ENCODE measurements around the gene GLRX3. TPM values are rescaled to one million over a fixed set of nuclear protein-coding genes. Genes with fewer than 3 reads are reported as not detected.

Gene GLRX3
- total and polyA plus RNA-seq, 10 of the 15 experiments (the other 5 are each of a cell fraction or from before 2014, with no cell fraction given): 94.7 to 209 (median 131) TPM

GRCh38 chr10:130167707-130168106 is 31.5 kb downstream of the GLRX3 start (continued):
- no peak for TF ChIP-seq CBX5 (IDR thresholded peaks at IDR 0.05; ENCODE audit: low read depth)
- no peak for TF ChIP-seq RFX5 (IDR thresholded peaks at IDR 0.05; ENCODE audit: low read depth, low read length)
- TF ChIP-seq FOS (IDR thresholded peaks at IDR 0.05; ENCODE audit: borderline replicate concordance, extremely low read depth, insufficient read length): no peak
- no peak for TF ChIP-seq MEF2B (IDR thresholded peaks at IDR 0.05; ENCODE audit: partially characterized antibody, poor library complexity, severe bottlenecking)
- TF ChIP-seq CHD4 (IDR thresholded peaks at IDR 0.05): no peak
- no peak for TF ChIP-seq BCL11A (IDR thresholded peaks at IDR 0.05; ENCODE audit: low read depth, low read length)
- TF ChIP-seq ZNF274 (IDR thresholded peaks at IDR 0.05; ENCODE audit: insufficient read depth, insufficient read length): no peak
- TF ChIP-seq, protein P1, sequence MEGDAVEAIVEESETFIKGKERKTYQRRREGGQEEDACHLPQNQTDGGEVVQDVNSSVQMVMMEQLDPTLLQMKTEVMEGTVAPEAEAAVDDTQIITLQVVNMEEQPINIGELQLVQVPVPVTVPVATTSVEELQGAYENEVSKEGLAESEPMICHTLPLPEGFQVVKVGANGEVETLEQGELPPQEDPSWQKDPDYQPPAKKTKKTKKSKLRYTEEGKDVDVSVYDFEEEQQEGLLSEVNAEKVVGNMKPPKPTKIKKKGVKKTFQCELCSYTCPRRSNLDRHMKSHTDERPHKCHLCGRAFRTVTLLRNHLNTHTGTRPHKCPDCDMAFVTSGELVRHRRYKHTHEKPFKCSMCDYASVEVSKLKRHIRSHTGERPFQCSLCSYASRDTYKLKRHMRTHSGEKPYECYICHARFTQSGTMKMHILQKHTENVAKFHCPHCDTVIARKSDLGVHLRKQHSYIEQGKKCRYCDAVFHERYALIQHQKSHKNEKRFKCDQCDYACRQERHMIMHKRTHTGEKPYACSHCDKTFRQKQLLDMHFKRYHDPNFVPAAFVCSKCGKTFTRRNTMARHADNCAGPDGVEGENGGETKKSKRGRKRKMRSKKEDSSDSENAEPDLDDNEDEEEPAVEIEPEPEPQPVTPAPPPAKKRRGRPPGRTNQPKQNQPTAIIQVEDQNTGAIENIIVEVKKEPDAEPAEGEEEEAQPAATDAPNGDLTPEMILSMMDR (IDR thresholded peaks at IDR 0.05 in 2 of 3, conservative IDR thresholded peaks at IDR 0.05 in 1 of 3; ENCODE audit: control insufficient read depth in 2 of 3, extremely low read depth in 1 of 3, insufficient read depth in 1 of 3, low read depth in 3 of 3, low read length in 3 of 3): no peak
- TF ChIP-seq SMC3 (IDR thresholded peaks at IDR 0.05; ENCODE audit: borderline replicate concordance, low read length): no peak

GRCh38 chr10:130169136-130169859 is 33.1 kb downstream of the GLRX3 start:
- H3K27ac ChIP-seq (ENCODE audit: control insufficient read depth, insufficient read depth): no peak overlapping the region
- BruUV-seq (replicated peaks): no TSS peak
- no peak for ATAC-seq
- WGBS (ENCODE audit: insufficient coverage, insufficient replicate concordance, low lambda C conversion rate, missing lambda C conversion rate): 89% methylated on average over 9 of the region's 9 CpGs
- in situ Hi-C loops (cut with MboI) (no loop called here), intact Hi-C loops (cut with micrococcal nuclease; ENCODE audit: unreplicated experiment) (no loop called here)
- FAIRE-seq: no peak
- H3K4me3 ChIP-seq: no peak overlapping the region
- no peak overlapping the region for H3K4me2 ChIP-seq (ENCODE audit: control insufficient read depth, insufficient read depth)
- H3K9ac ChIP-seq (ENCODE audit: control insufficient read depth, insufficient read depth, low read length): no peak overlapping the region
- POLR2A ChIA-PET: no interaction called here
- H3K27me3 ChIP-seq (replicated peaks in 1 of 2; ENCODE audit: control insufficient read depth in 2 of 2, insufficient read depth in 2 of 2, low read length in 1 of 2): no peaks in the 10 kb centered on the region
- RAD21 ChIA-PET (ENCODE audit: unreplicated experiment): no interaction called here
- H3K4me1 ChIP-seq (ENCODE audit: control insufficient read depth, insufficient read depth, low read length): 0 out of 2 replicates have a peak, but pooled peaks cover 2% of the 10 kb centered on the region
- H3K36me3 ChIP-seq (ENCODE audit: control insufficient read depth in 2 of 2, insufficient read depth in 2 of 2, low read length in 1 of 2): peaks cover 4 to 21% of the 10 kb centered on the region in 2 experiments
- H2AFZ ChIP-seq (ENCODE audit: control insufficient read depth, low read depth, low read length): no peak overlapping the region
- no peaks in the 10 kb centered on the region for H4K20me1 ChIP-seq (ENCODE audit: control insufficient read depth, insufficient read depth)
- no peaks in the 10 kb centered on the region for H3K79me2 ChIP-seq (ENCODE audit: control insufficient read depth, insufficient read depth, low read length)
- no peak for DNase-seq (ENCODE audit: low read depth, low spot score)
- CTCF ChIA-PET: interaction anchor here (1.2 kb wide), 1 partner anchor 16 kb away, joined by 3 read pairs; no protein-coding TSS in a partner anchor
- no peaks in the 10 kb centered on the region for H3K9me3 ChIP-seq (replicated peaks; ENCODE audit: control insufficient read depth, insufficient read depth, low read length)
- SMC1A ChIA-PET (ENCODE audit: uncharacterized antibody, unreplicated experiment): no interaction called here
- TF ChIP-seq, protein P2, sequence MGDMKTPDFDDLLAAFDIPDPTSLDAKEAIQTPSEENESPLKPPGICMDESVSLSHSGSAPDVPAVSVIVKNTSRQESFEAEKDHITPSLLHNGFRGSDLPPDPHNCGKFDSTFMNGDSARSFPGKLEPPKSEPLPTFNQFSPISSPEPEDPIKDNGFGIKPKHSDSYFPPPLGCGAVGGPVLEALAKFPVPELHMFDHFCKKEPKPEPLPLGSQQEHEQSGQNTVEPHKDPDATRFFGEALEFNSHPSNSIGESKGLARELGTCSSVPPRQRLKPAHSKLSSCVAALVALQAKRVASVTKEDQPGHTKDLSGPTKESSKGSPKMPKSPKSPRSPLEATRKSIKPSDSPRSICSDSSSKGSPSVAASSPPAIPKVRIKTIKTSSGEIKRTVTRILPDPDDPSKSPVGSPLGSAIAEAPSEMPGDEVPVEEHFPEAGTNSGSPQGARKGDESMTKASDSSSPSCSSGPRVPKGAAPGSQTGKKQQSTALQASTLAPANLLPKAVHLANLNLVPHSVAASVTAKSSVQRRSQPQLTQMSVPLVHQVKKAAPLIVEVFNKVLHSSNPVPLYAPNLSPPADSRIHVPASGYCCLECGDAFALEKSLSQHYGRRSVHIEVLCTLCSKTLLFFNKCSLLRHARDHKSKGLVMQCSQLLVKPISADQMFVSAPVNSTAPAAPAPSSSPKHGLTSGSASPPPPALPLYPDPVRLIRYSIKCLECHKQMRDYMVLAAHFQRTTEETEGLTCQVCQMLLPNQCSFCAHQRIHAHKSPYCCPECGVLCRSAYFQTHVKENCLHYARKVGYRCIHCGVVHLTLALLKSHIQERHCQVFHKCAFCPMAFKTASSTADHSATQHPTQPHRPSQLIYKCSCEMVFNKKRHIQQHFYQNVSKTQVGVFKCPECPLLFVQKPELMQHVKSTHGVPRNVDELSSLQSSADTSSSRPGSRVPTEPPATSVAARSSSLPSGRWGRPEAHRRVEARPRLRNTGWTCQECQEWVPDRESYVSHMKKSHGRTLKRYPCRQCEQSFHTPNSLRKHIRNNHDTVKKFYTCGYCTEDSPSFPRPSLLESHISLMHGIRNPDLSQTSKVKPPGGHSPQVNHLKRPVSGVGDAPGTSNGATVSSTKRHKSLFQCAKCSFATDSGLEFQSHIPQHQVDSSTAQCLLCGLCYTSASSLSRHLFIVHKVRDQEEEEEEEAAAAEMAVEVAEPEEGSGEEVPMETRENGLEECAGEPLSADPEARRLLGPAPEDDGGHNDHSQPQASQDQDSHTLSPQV (IDR thresholded peaks at IDR 0.05): no peak
- no peak for TF ChIP-seq NRF1 (conservative IDR thresholded peaks at IDR 0.05; ENCODE audit: low read depth, low read length)
- no peak for TF ChIP-seq ATF7 (IDR thresholded peaks at IDR 0.05; ENCODE audit: low read depth)
- no peak for TF ChIP-seq SKIL (IDR thresholded peaks at IDR 0.05; ENCODE audit: low read depth, poor library complexity, severe bottlenecking)
- no peak for TF ChIP-seq HDAC2 (IDR thresholded peaks at IDR 0.05)
- TF ChIP-seq MYC (IDR thresholded peaks at IDR 0.05; ENCODE audit: insufficient read depth, insufficient read length, insufficient replicate concordance, low read length, severe bottlenecking): no peak
